GM19468 (cell line): ENCODE results near the gene DDX50.
"Not testable (repeated sequence)": the region's sequence is repeated elsewhere in the genome, so short reads cannot be mapped to it uniquely, and the experiment has no call there.

Experiments
- ATAC-seq: cut with Tn5 transposase; IDR thresholded peaks from one replicate; pipeline ENCODE4 v1.9.1; 2021; ENCODE audit warnings: mild to moderate bottlenecking, moderate library complexity, moderate number of reproducible peaks; ENCODE audit not compliant: unreplicated experiment; ENCODE audit errors: extremely low read depth

Gene DDX50

DNA sequence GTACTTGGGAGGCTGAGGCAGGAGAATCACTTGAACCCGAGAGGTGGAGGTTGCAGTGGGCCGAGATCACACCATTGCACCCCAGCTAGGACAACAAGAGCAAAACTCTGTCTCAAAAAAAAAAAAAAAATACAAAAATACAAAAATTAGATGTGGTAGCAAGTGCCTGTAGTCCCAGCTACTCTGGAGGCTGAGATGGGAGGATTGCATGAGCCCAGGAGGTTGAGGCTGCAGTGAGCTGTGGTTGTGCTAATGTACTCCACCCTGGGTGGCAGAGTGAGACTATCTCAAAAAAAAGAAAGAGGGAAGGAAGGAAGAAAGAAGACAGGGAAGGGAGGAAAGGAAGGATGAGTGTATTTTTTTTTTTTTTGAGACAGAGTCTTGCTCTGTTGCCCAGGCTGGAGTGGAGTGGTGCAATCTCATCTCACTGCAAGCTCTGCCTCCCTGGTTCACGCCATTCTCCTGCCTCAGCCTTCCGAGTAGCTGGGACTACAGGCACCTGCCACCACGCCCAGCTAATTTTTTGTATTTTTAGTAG, 74.9 kb downstream of the DDX50 start:
- not testable (repeated sequence) for ATAC-seq

DNA sequence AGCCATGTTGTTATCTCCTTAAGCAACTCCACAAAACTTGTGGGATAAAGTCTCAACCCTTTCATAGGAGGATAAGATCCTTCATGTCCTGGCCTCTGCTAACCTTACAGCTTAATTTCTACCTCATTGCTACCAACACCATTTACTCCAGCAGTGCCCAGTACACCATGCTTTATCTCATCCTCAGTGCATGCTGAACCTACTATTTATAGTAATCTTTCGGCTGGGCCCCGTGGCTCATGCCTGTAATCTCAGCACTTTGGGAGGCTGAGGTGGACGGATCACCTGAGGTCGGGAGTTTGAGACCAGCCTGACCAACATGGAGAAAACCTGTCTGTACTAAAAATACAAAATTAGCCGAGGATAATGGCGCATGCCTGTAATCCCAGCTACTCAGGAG, 78.6 kb downstream of the DDX50 start:
- not testable (repeated sequence) for ATAC-seq

DNA sequence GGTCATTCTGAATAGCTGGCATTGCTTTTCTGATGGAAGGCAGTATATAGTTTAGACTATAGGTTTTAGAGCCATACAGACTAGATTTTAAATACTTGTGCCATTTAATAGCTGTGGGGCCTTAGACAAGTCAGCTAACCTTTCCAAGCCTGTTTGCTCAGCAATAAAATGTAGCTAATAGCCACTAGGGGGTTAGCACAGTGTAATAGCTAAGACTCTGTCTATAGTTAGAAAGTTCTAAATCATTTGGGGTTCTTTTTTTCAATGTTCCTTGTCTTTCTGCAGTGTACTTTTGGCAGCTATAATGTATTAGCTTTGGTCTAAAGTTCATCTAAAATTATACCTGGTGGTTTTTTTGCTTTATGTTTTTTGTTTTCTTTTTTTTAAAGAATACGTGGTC, 80.0 kb downstream of the DDX50 start:
- ATAC-seq = no peak

DNA sequence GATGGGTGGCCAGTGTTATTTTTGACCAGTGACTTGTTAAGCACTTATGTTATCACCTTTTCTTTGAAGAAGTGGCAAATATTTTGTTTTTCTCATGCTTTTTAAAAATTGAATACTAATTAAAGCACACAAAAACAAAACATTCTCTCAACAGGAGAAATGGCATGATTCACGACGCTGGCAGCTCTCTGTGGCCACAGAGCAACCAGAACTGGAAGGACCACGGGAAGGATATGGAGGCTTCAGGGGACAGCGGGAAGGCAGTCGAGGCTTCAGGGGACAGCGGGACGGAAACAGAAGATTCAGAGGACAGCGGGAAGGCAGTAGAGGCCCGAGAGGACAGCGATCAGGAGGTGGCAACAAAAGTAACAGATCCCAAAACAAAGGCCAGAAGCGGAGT, 81.3 kb downstream of the DDX50 start:
- no peak for ATAC-seq

DNA sequence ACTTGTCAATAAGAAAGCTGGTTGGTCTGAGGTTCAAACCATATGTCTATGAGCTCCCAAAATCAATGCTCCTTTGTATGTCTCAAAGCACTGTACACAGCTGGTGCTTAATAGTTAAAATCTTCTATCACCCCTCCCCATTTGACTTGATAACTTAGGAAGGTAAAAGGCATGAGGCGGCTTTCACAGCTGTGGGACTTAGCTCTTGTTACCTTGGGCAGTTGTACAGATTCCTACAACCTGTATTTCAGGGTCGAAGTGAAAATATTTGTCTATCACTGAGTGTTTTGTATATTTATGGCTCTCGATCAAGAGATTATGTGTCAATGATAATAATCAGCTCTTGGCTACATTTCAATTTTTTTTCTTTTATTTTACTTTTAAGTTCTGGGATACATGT, 86.5 kb downstream of the DDX50 start:
- ATAC-seq = no peak

DNA sequence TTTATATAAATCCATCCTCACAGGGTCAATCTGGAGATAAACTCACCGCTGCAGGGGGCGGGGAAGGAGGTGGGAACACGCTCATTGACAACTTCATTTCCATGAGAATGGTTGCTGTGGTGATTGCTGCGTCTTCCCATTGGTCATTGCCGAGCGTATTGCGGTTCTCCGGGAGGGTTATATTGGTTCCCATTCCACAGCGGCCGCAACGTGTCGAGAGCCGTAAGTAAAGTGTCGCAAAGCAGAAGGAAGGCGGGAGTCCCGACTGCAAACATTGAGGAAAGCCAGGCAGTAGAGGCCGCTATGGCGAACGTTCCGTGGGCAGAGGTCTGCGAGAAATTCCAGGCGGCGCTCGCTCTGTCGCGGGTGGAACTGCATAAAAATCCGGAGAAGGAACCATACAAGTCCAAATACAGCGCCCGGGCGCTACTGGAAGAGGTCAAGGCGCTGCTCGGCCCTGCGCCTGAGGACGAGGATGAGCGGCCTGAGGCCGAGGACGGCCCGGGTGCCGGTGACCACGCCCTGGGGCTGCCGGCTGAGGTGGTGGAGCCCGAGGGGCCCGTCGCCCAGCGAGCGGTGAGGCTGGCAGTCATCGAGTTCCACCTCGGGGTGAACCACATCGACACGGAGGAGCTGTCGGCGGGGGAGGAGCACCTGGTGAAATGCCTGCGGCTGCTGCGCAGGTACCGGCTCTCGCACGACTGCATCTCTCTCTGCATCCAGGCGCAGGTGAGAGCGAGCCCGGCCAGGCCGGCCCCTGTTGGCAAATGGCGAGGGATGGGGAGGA, 87.6 kb downstream of the DDX50 start, which contains the start of gene KIFBP:
Gene KIFBP (plus strand): TSS at position 274 of the 787 bp plus-strand sequence. CDS start 30 bp downstream, at position 304.
- ATAC-seq = peak; percentile 77

DNA sequence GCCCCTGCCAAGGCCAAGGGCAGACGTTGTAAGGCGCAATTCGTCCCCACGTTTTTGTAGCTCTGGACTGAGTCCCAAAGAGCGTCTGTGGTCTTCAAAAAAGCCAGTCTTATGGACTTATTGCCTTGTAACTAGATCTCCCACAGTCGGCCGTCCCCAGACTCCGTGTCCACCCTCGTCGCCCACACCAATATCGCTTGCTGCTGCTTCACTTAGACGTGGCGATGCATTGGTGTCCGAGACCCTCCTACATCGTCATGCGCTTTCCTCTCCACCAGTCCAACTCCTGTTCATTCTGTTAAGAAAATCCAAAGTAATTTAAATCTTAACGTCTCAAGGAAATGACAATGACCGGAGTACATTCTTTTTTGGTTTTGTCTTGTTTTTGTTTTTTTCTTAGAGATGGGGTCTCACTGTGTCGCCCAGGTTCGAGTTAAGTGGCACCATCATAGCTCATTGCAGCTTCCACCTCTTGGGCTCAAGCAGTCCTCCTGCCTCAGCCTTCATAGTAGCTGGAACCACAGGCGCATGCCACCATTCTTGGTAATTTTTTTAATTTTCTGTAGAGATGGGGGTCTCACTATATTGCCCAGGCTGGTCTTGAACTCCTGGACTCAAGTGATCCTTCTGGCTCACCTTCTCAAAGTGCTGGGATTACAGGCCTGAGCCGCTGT, 88.3 kb downstream of the DDX50 start:
- no peak for ATAC-seq

DNA sequence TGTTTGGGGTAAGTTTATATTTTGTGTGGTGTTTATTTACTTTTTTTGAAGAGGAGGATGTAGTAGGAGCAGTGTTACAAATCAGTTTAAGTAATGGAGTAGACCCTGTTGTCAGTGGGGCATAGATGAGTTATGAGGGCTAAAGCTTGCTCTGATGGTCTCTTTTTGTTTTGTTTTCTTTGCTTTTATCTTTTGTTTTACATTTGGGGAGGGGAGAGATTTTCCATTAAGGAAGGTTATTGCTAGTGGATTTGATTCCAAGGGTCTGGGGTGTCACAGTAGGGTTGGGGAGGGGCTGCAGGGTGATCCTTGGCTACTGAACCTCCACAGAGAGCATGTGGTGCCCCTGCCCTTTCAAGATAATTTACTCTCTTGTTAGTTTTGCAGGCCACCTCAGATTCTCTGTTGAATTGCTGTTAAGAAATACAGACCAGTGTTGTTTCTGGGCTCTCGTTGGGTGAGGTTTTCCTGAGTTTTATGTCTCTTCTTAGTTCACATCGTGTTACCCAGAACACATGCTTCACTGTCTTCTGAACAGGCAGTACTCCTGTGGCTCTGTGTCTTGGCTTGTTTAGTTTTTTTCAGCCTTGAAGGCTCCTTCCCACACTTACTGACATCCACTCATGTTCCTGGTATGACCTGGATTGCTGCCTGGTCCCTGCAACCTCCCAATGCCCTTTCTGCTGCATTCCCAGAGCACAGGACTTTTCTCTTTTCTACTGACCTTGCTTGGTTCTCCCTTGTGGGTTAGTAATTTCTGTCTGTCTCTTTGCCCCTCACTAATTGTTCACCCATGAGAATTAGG, 91.7 kb downstream of the DDX50 start:
- ATAC-seq = no peak
